Left colon (tissue), 2 donors: ENCODE results near the gene GJA4. TPM values are rescaled to one million over a fixed set of nuclear protein-coding genes. Genes with fewer than 3 reads are reported as not detected.

ENCODE experiments used
- ATAC-seq: fragments of 200-7000 bp; cut with Tn5 transposase; one replicate; pipeline ENCODE4 v1.9.1; 2020; ENCODE audit warnings: mild to moderate bottlenecking, moderate library complexity
- DNase-seq, 2 donors: peaks; one replicate each; pipeline ENCODE4 v3.0.0-alpha.2; 2020
- intact Hi-C, 2 donors: fragments of 100-400 bp; cut with DNase I in 1 of 2; cut with micrococcal nuclease in 1 of 2; formaldehyde crosslinking; loops; one replicate each; pipeline versions ENCODE4 v1.11.2 to v1.14.0; 2022; cut with DNase I, micrococcal nuclease
- long read RNA-seq: library from polyadenylated mRNA; unstranded; transcript quantifications from one replicate; pipeline ENCODE4 v2.0.0, GENCODE V29; 2021
- total RNA-seq, 2 donors: library from RNA; stranded (reverse); fragmentation: NEBNext Ultra II Directional; extraction: Animal tissue kit (Norgen Biotek cat#: 25700); gene quantifications; one replicate each; pipeline ENCODE4 v1.2.1, GENCODE V29; 2021
- donor health status: DM: no; HTN: no; CAD: no.
- donor health status: DM: yes; HTN: yes; CAD: no.

Gene GJA4
- total RNA-seq = 1 to 10 TPM; 1.5 to 2.3 TPM
- long read RNA-seq, partial matches to known transcripts = 0 of 2 reads
- long read RNA-seq, other reads (novel, unspliced or antisense) = 2 of 2 reads

DNA sequence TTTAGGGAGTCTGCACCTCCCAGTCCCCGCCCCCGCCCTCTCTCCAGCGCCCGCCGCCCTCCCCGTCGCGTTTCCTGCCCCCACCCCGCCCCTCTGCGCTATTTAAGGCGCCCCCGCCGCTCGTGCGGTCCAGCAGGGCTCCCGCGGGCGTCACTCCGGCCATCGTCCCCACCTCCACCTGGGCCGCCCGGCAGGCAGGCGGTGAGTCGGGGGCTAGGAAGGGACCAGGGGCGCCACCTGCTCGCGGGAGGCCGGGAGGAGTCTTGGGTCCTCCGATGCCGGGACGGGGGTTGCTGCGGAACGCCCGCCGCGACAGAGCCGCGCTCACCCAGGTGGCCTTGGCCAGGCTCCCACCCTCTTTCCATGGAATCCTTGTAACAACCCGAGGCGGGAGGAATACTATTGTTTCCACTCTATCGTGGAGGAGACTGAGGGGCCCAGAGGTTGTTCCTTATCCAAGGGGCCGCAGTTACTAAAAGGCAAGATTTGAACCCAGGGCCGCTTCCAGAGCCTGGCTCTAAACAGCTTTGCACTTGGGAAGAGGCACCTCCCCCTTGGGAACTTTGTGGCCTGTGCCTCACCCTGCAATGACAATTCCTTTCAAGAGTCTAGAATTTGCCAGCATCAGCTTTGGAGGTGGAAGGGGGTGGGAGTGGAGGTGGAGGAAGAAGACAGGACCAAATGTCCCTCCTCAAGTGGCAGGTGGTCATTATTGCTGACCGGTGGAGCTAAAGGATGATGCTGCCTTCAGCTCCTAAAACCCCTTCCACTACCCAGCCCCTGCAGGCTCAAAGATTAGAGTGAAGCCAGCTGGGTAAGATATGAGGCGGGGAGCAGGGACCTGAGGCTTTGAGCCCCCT, at the start of gene GJA4:
GJA4 (plus strand) TSS at position 132 of the 860 bp plus-strand sequence. CDS start 1,215 bp downstream, outside the sequence.
- intact Hi-C loops = no loop called here
- no peak for DNase-seq
- no peak for ATAC-seq

DNA sequence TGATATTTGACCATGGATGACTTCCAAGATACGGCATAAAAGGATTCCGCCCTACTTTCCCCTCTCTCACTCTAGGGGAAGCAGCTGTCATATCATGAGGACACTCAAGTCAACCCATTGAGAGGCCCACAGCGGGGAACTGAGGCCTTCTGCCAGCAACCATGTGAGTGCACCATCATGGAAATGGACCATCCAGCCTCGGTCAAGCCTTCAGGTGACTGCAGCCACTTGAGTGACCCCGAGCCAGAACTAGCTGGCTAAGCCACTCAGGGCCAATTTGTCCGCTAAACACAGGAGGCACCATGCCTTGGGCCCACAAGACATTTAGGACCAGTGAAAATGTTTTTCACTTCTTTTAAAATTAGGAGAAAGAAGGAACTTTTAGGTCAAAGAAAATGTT, 49.0 kb upstream of the GJA4 start:
- intact Hi-C loops = loop anchor here in 1 of 2 donors (5.0 kb wide), 1 partner anchor 1106 kb away; no protein-coding TSS in a partner anchor
- ATAC-seq (no peak), DNase-seq (no peak)

DNA sequence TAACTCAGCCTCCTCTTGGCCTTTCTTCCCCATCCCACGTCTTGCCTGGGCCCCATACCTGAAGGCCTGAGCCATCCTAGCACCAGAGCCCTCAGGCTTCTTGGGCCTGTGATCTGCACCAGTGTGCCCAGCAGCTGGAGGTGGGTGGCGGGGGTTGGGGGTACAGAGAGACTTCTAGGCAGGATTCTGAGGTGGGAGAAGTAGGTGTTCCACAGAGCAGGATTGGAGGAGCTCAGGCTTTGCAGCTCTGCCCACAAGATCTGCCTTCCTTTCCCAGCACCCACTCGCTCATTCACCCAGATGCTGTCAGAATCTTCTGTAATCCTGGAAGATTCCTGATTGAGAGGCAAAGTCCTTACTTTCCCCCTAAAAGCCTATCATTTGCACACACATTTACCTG, 47.9 kb upstream of the GJA4 start:
- DNase-seq (no peak), ATAC-seq (no peak)
- intact Hi-C loops = loop anchor here in 1 of 2 donors (5.0 kb wide), 1 partner anchor 1108 kb away; no protein-coding TSS in a partner anchor

DNA sequence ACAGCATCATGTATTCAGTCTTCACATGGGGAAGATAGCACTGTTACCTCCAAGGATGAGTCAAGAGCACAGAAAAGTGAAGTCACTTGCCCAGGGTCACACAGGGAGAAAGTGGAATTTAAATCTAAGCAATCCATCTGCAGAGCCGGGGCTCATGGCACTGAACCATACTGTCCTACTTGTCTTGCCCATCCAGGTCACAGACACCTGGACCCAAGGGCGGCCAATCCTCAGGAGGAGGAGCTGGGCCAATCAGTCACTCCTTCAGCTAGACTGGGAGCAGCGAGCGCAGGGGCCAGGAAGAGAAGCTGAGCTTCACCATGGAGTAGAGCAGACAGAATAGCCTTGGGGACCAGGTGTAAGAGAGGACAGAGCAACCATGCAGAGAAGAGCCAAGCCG, 47.1 kb upstream of the GJA4 start:
- DNase-seq (no peak), ATAC-seq (no peak)
- intact Hi-C loops = no loop called here

DNA sequence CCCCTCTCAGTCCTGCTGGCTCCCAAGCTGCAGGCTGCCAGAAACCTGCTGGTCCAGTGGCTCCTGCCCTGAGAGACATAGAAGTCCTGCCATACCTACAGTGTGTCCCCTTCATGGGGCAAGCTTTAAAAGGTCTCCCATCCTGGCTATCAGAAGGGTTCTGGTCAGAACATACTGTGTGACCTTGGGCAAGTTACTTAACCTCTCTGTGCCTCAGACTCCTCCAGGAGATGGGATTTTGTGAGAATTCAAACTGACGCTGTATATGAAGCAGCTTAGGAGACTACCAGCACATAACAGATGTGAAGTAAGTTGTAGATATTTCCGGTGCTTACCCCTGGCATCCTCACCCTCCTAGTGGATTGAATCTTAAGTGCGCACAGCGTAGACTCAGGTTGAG, 46.7 kb upstream of the GJA4 start:
- intact Hi-C loops = no loop called here
- ATAC-seq = no peak
- DNase-seq = no peak

DNA sequence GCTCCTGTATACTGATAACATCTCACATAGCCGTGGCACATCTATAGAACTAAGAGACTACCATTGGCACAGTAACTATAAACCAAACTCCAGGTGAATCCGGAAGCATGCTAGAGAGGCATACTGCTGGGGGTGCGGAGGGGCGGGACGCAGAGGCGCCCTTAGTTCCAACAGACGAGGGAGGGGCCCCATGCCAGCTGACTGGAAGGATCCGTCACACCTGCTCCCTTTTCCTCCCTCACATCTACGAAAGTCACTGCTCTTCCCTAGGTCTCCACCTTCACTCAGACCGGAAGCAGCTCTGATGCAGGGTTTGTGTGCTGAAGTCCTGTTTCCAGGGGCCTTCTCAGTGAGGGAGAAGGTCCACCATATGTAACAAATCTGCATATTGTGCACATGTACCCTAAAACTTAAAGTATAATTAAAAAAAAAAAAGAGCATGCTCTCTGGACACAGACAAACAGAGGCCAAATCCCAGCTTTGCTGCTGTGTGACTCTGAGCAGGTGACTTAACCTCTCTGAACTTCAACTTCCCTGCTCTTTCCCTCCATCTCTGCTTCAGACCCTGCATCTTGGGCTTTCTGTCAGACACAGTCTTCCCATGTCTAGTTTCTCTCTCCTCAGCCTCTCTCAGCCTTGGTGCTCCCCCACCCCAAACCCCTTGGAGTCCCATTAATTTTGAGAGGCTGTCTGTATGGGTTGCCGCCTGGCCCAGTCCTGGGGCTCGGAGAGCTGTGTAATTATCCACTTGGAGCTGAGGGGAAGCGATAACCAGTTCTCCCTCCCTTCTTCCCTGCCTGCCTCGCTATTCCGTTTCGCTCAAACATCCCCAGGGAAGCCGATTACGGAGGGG, 45.8 kb upstream of the GJA4 start:
- intact Hi-C loops = no loop called here
- ATAC-seq (peak; percentile 68), DNase-seq (peak; percentile 43 to 45)

DNA sequence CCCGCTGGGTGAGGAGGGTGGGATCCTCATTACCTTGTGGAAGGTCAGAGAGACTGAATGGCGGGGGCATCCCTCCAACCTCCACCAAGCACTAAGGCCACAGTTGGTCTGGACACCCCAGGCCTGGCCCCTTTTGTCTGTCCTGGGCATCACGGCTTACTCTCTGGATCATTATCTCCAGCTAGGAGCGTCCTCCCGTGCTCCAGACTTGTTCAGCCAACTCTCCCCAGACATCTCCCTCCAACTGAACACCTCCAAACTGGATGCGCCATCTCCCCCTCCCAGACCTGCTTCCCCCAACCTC, 45.2 kb upstream of the GJA4 start:
- intact Hi-C loops = no loop called here
- DNase-seq (no peak), ATAC-seq (no peak)

DNA sequence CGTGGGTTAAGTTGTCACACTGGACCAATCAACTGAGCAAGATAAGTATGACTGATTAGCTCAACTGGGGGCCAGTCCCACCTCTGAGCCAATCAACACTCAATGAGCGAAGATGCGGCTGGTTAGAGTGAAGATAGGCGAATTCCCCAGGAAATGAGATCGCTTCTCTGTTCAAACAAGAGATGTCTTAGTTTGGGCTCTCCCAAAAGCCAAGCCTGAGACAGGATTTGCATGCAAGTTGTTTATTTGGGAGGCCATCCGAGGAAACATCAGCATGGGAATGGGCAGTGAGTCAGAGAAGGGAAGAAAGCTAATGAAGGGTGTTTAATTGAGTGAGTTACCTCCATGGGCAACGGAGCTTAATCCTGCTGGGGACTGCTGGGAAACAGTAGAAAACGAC, 42.8 kb upstream of the GJA4 start:
- no peak for DNase-seq
- no peak for ATAC-seq
- intact Hi-C loops = no loop called here

DNA sequence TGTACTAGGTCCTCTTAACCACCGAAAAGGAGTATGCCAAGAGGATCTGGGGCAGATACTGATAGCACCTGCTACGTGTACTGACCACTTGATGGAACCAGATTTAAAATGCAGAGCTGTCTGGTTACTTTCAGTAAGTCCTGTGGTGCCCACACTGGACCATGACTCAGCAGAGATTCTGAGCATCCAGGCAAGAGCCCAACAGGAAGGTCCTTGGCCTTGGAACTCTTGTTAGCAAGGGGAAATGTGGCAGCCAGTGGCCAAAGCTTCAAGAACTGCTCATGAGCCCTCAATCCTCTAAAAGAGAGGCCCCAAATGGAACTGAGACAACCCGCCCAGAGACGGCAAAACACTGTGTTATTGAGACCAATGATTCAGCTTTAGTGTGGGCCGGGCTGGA, 42.2 kb upstream of the GJA4 start:
- intact Hi-C loops = no loop called here
- no peak for DNase-seq
- ATAC-seq = no peak

DNA sequence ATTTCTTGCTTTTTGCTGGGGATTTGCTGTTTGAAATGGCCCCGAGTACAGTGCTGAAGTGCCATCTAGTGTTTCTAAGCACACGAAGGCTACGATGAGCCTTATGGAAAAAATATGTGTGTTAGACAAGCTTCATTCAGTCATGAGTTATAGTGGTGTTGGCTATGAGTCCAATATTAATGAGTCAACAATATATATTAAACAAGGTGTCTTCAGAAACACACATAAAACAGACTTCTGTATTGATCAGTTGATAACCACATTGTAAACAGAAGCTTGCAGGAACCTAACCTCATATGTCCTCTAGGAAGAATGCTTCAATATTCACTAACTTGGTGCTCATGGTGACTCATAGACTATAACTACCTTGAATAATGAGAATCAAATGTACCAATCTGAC, 39.6 kb upstream of the GJA4 start:
- intact Hi-C loops = no loop called here
- DNase-seq (no peak), ATAC-seq (no peak)

DNA sequence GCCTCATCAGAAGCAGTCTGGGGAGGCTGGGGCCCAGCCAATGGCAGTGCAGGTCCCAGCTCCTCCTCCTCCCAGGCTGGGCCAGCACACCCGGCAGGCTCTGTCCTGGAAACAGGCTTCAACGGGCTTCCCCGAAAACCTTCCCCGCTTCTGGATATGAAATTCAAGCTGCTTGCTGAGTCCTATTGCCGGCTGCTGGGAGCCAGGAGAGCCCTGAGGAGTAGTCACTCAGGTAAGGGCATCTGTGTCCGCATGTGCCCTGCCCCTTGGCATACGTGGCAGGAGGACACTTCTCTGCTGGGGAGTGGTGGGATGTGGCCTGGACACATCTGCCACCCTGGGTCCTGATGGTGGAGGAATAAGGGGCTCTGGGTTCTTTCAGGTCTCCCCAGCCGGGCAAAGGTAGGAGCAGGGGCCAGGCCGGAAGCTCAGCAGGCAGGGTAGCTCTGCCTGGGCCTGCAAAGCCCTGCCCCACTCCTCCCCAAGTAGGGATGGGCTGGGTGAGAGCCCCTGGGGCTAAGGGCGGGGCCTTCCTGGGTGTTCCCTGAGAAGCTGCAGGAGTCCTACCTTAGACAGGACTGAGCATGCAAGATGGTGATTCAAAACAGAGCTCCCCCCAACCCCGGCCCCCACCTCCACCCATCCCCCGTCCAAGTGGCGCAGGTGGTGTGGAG, 37.7 kb upstream of the GJA4 start, which contains the start of gene GJB5:
GJB5 (plus strand) TSS at position 84 of the 674 bp plus-strand sequence. CDS start 2,284 bp downstream, outside the sequence.
- ATAC-seq = no peak

DNA sequence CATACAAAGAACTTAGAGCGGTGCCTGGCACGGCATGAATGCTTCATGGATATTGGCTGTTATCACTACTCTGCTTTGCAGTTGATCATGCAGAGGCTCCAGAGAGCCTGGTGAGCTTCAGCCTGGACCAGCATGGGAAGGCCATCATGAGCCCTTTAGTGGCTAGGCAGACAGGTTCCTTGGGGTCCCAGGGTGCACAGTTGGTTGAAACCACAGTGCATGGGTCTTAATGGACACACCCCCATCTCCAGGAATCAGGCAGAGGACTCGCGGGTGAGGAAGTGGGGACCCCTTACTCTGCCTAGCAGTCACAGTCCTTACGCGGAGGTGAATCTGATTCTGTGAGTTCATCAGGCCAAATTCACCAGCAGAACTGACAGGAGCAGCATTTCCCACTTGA, 36.8 kb upstream of the GJA4 start:
- ATAC-seq = no peak
- no peak for DNase-seq
- intact Hi-C loops = no loop called here

More for the DNA sequence above, 37.7 kb upstream of the GJA4 start, which contains the start of gene GJB5:
- DNase-seq = no peak
- intact Hi-C loops = no loop called here

DNA sequence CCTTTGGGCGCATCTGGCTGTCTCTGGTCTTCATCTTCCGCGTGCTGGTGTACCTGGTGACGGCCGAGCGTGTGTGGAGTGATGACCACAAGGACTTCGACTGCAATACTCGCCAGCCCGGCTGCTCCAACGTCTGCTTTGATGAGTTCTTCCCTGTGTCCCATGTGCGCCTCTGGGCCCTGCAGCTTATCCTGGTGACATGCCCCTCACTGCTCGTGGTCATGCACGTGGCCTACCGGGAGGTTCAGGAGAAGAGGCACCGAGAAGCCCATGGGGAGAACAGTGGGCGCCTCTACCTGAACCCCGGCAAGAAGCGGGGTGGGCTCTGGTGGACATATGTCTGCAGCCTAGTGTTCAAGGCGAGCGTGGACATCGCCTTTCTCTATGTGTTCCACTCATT, 35.4 kb upstream of the GJA4 start:
- ATAC-seq (no peak), DNase-seq (no peak)
- intact Hi-C loops = no loop called here

DNA sequence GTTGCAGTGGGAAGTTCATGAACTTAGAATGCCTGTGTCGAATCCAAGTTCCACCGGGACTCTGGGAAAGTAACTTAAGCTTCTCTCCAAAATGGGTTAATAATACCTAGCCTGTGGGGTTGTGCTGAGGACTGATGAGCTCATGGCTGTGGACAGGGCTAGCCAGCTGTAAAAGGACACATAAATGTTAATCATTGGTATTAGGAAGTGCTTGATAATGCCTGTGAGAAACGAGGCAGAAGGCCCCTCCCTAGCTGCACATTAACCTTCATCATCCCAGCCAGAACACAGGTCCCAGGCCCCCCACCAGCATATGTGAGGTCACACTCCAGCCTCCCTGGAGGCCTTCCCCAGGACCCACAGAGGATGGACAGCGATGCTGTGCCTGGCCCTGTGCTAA, 34.0 kb upstream of the GJA4 start:
- intact Hi-C loops = no loop called here
- DNase-seq = no peak

DNA sequence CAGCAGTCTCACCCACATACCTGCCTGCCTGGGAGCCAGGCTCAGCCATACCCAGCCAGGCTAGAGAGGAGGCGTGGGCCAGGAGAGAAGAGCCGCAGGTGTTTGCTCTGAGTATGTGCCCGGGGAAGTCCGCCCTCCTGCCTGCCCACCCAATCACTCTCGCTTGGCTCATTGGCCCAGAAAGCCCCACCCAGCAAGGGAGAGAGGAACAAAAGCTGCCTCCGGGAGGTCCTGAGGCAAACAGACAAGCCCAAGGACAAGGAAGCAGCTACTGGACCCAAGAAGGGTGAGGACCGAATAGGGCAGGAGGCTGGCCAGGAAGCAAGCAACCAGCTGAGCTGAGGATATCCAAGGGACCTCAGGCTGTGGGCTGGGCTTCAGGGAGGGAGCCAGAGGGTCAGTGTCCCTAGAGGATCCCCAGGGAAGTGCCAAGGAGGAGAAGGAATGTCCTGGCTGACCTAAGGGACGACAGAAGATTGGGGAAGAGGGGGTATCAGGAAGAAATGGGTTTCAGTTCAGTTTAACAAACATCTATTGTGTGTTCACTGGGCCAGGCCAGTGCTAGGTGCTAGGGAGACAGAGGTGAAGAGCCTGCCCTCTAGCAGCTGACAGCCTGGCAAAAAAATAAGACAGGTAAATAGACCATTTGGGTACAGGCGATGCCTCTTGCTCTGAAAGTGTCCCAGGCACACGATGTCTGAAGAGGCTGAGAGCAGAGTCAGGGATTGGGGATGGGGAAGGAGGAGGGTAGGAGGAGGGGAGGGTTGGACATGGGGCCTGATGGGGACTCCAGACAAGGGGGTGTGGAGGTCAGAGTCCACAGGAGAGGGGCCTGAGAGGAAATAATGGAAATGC, 33.1 kb upstream of the GJA4 start, which contains the start of gene GJB4:
GJB4 (plus strand) TSS at position 238 of the 855 bp plus-strand sequence. CDS start 1,515 bp downstream, outside the sequence.
- intact Hi-C loops = no loop called here
- ATAC-seq (peak; percentile 73), DNase-seq (no peak)

More for the DNA sequence above, 34.0 kb upstream of the GJA4 start:
- ATAC-seq = no peak

DNA sequence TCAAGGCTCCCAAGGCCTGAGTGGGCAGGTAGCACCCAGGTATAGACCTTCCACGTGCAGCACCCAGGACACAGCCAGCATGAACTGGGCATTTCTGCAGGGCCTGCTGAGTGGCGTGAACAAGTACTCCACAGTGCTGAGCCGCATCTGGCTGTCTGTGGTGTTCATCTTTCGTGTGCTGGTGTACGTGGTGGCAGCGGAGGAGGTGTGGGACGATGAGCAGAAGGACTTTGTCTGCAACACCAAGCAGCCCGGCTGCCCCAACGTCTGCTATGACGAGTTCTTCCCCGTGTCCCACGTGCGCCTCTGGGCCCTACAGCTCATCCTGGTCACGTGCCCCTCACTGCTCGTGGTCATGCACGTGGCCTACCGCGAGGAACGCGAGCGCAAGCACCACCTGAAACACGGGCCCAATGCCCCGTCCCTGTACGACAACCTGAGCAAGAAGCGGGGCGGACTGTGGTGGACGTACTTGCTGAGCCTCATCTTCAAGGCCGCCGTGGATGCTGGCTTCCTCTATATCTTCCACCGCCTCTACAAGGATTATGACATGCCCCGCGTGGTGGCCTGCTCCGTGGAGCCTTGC, 31.5 kb upstream of the GJA4 start:
- no peak for ATAC-seq
- DNase-seq = no peak
- intact Hi-C loops = no loop called here

DNA sequence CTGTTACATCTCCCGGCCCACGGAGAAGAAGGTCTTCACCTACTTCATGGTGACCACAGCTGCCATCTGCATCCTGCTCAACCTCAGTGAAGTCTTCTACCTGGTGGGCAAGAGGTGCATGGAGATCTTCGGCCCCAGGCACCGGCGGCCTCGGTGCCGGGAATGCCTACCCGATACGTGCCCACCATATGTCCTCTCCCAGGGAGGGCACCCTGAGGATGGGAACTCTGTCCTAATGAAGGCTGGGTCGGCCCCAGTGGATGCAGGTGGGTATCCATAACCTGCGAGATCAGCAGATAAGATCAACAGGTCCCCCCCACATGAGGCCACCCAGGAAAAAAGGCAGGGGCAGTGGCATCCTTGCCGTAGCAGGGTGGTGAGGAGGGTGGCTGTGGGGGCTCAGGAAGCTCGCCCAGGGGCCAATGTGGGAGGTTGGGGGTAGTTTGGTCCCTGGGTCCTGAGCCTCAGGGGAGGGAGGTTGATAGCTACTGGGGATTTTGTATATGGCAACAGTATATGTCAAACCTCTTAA, 31.0 kb upstream of the GJA4 start:
- ATAC-seq (no peak), DNase-seq (no peak)
- intact Hi-C loops = no loop called here
